Occipital lobe (tissue), 2 donors: ENCODE results near the gene TRAF7. TPM values are rescaled to one million over a fixed set of nuclear protein-coding genes. Genes with fewer than 3 reads are reported as not detected.

Experiments
- DNase-seq: peaks from one replicate; lab custom pipeline; 2025; lab: John Stamatoyannopoulos, UW
- total RNA-seq: library from RNA; depleted of rRNA; stranded (reverse); fragments of >200 nt; gene quantifications from one replicate; pipeline ENCODE4 v1.2.3, GENCODE V29; 2014

The TRAF7 gene
- total RNA-seq, 1 donor from 2014 or later, result 35.6 TPM

DNA sequence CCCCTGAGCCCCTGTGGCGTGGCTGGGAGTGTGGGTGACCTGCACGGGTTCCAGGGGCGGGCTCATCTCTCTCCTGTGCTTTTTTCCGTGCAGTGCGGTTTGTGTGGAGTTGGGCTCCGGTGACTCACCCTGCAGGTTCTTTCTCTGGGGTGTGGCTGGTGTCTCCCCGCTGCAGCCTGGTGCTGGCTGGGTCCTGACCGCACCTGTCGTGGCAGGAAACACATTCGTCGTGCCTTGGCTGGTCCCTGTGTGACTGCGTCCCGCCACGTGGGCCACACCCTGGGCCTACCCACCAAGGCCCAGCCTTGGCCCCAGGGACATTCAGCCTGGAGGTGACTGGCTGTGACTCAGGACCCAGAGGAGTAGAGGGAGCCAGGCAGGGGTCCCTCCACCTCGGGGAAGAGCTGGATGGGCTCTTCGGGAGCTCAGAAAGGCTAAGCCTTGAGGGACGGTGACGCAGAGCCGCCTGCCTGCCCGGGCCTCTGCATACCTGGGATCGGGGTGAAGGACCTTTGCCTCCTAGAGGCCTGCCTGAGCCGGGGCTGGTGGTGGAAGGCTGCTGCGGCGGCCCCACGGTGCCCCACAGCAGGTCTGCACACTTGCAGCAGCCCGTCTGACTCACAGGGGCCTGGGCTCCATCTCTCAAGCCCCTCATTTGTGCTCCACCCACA lies 7.8 kb downstream of the TRAF7 start:
- no peak for DNase-seq

DNA sequence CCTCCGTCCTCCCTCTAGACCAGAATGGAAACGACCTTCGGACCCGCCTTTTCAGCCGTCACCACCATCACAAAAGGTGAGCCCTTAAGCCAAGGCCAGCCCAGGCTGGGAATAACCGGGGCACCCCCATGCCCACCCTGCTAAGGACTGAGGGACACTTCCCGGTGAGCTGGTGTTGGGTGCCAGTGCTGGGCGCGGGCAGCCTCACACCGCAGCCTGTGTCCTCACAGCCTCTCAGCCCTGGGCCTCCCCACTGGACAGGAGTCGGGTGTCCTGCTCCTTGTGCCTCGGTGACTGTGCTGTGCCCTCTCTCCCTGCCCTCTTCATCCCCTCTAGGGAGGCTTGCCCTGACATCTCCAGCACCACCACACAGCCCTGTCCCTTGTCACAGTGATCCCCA lies 10.3 kb downstream of the TRAF7 start:
- DNase-seq, result no peak

DNA sequence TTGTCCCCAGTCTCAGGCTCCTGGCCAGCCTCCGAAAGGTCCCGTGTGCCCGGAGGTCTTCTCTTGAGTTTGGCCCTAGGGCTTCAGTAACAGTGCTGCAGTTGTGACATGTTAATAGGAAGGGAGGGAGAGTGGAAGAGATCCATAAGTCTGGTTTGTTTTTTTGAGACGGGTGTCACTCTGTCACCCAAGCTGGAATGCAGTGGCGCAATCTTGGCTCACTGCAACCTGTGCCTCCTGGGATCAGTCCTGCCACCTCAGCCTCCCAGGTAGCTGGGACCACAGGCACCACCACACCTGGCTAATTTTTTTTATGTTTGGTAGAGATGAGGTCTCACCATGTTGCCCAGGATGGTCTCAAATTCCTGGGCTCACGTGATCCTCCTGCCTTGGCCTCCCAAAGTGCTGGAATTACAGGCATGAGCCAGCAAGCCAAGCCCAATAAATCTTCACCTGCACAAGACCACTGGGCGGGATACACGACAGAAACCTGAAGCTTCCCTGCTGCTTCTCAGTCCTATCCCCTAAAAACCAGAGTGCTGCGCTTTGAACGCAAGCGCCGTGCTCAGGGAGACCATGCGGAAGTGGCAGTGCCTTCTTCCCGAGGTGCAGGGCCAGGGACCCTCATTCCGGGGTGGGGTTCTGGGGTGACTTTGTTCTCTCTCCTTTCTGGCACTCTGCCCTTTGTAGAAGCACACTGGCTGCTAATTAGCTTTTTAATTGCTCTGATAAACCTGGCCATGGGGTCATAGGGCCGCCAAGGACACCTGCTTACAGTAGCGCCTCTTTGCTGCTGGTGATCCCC lies 10.9 kb downstream of the TRAF7 start:
- DNase-seq, result no peak

DNA sequence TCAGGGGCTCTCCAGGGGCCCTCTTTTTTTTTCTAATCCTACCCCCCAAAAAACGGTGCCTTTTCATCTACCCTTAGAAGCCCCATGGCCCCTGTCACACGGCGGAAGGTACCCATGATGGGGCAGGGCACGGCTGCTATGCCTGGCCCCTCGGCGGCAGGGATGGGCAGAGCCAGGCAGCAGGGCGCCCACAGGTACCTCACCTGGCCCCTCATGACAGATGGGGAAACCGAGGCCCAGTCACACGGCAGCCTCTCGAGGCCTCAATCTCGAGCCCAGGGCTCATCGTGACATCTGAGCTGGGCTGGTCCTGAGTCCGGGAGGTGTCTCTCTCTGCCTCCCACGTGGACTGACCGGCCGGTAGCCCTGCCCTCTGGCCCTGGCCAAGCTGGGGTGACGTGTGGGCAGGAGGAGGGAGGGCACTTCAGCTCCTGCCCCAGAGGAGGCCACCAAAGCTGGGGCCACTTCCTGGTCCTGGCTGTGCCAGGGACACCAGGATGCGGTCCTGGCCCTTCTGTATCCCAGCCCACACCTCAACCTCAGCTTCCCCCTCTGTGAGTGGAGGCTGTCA lies 11.6 kb downstream of the TRAF7 start:
- DNase-seq, result no peak

DNA sequence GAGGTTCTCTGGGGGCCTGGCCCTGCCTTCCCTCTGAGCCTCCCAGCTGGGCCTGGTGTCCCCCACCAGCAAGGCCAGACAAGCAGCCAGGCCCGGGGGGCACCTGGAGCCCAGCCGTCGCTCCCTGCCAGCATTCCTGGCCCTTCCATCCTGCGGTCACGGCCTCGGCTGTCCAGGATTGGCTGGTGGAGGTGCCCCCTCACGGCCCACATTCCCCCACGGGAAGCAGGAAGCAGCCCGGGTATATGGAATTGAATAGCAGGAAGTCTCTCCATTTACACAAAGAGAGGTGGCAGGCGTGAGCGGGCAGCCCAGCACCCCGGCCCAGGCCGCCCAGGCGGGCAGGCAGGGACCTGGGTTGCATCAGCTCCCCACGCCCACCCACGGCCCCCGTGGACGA lies 14.5 kb downstream of the TRAF7 start:
- no peak for DNase-seq

DNA sequence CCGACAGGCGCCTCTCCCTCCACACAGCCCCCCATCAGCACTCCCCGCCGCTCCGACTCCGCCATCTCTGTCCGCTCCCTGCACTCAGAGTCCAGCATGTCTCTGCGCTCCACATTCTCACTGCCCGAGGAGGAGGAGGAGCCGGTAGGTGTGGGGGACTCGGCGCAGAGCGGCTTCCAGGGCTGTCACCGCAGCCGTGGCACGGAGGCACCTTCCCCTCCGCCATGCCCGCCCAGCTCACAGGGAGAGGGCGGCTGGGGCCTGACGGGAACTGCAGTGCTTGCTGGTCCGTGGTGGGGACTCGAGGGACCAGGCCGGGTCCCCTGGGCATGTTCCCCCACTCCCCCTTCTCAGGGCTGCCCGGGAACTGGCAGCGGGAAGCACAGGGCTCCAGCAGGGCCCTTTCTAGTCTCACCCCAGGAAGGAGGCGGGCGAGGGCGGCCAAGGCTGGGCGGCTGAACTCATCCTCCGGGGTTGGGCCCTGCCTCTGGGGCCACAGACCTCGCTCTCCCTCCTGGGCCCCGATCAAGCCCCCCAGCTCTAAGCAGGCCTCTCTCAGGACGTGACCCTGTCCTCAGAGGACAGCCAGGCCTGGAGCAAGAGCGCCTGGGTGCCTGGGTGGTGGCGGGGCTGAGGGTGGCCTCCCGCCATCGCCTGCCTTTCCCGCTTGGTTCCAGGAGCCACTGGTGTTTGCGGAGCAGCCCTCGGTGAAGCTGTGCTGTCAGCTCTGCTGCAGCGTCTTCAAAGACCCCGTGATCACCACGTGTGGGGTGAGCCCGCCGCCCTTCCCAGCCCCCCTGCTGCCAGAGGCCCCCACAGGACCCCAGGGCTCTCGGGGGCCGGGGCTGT lies 15.2 kb downstream of the TRAF7 start:
- DNase-seq, result no peak

DNA sequence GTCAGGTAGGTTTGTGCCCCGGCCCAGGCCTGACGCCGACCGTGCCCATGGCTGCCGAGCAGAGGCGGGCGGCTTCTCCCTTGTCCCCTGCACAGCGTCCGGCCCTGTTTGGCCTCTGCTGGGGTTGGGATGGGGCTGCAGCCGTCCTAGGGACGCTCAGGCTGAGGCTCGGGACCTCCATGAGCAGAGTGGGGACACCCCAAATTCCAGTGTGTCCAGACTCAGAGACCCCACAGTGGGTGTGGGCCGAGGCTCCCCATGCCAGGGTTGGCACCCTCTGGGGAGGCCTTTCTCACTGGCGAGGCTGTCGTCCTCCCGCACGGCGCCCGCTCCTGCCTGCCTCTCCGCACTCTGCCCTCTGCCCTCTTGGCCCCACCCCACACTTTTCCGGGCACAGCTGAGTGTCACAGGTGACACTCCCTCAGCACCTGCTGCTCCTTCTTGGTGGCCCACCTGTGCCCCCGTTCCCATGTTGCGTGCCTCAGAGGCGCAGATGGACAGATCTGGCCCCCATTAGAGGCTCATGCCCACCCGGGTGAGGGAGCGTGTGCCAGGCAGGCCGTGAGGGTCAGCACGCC lies 16.1 kb downstream of the TRAF7 start:
- DNase-seq, result no peak

DNA sequence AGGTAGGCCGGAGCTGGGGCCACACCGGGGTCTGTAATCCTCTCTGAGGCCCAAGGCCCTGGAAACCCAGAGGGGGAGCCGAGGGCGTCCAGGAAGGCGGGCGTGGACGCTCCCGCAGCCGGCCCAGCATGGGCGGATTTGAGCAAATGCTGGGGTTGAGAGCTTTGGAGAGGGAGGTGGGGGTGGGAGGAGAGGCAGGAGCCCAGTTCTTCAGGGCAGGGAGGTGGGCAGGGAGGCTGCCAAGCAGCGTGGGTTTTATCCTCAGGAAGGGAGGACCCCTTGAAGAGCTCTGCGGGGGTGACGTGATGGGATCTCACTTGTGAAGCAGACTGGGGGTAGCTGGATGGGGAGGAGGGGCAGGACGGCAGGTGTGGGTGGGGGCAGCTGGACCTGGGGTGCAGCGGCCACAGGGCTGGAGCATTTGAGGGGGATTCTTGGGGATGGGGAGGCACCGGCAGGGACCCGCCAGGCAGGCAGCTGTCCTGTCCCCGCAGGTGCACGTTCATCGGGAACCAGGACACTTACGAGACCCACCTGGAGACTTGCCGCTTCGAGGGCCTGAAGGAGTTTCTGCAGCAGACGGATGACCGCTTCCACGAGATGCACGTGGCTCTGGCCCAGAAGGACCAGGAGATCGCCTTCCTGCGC lies 17.2 kb downstream of the TRAF7 start:
- no peak for DNase-seq

DNA sequence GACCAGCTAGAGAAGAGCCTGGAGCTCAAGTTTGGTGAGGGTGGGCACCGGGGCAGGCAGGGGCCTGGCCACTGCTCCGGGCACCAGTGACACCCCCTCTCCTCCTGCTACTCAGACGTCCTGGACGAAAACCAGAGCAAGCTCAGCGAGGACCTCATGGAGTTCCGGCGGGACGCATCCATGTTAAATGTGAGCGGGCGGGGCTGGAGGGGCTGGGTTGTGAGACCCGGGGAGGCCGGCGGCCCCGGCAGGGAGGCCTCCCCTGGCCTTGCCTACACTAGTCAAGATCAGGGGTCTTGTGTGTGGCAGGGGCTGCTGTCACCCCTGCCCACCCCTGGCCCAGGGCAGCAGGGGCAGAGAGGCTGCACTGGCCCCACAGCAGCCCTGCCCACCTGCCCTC lies 17.8 kb downstream of the TRAF7 start:
- no peak for DNase-seq

DNA sequence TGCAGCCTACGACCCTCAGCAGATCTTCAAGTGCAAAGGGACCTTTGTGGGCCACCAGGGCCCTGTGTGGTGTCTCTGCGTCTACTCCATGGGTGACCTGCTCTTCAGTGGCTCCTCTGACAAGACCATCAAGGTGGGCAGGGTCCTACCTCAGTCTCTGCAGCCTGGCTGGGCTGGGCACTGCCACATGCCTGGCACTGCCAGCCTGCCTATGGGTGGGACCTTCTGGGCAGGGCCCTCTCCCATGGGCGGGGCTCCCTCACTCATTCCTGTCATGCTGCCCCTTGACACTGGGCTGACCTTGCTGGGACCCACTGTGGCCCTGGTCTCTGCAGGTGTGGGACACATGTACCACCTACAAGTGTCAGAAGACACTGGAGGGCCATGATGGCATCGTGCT lies 18.3 kb downstream of the TRAF7 start:
- DNase-seq, result no peak

DNA sequence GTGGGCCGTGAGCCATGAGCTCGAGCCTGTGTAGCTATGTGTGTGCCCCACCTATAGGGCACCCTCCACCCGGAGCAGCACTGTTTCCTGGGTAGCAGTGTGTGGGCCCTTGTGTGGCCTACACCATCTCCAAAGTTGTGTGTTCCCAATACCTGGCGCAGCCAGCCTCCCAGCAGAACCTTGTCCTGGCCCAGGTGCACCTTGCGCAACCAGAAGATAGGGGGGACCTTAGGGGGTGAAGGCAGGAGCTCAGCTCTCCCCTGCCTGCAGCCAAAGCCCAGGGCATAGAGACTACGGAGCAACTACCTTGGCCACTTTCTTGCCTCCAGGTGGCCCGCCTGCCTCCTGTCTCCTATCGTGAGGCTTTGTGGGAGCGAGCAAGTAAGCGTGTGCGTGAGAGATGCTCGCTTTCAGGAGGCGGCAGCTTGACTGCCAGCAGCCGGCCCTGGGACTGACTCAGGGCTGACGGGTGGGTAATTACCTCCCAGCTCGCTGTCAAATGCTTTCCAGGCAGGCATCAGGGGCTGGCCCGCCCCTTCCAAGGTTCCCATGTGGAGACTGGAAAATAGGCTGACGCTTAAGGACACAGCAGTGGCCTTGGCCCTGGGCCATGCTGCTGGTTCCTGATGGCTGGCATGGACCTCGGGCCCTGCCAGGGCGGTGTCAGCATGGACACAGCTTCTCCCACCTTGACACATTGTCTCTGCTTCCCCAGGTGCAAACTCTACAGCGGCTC lies 19.0 kb downstream of the TRAF7 start:
- no peak for DNase-seq

DNA sequence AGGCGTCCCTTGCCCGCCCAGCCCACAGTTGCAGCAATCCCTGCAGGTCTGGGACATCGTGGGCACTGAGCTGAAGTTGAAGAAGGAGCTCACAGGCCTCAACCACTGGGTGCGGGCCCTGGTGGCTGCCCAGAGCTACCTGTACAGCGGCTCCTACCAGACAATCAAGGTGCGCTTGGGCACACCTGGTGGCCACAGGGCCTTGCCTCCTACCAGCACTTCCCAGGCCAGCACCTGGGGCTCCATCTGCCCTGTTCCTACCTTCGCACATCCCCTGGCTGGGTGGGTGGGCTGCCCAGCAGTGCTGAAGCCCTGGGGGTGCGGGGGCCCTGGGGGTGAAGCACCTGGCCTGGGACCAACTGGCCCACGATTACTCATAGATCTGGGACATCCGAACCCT lies 19.9 kb downstream of the TRAF7 start:
- DNase-seq, result no peak

DNA sequence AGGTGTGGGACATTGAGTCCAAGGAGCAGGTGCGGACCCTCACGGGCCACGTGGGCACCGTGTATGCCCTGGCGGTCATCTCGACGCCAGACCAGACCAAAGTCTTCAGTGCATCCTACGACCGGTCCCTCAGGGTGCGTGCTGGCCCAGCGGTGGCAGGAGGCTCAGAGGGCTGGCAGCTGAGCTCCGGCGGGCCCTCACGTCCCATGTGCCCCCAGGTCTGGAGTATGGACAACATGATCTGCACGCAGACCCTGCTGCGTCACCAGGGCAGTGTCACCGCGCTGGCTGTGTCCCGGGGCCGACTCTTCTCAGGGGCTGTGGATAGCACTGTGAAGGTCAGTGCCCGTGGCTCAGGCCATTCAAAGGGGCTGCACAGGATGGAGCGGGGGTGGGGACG lies 20.5 kb downstream of the TRAF7 start:
- DNase-seq, result no peak

DNA sequence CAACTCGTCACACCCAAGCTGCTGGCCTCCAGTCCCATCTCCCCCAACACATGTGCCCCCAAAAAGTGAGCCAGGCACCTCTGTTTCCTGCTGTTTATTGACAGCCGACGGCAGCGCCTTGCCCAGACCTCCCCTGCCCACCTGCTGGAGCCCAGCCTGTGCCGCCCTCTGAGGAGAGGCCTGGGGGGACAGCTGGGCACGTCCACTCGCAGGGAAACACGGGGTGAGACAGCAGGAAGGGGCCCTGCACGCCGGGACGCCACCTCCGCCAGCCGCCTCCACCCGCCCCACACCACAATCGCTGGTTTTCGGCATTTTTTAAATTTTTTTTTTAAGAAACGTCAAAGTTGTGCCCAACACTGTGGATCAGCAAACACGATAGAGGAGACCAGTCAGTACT lies 21.5 kb downstream of the TRAF7 start:
- DNase-seq, result no peak

DNA sequence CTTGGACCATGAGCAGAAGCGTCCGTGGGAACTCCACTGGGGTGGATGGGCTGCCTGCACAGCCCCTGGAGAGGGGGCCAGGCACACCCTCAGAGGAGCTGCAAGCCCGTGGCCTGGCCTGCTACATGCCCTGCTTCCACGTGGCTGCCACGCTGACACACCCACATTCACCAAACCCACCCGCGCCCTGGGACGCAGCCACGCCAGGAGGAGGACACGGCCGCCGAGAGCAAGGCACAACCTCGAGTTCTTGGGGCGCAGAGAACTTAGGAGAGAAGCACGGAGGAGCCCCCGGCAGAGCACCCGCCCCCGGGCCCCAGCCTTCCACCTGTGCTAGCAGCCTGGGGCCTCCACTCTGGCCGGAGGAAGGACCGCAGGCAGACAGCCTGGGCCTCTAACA lies 22.0 kb downstream of the TRAF7 start:
- no peak for DNase-seq

DNA sequence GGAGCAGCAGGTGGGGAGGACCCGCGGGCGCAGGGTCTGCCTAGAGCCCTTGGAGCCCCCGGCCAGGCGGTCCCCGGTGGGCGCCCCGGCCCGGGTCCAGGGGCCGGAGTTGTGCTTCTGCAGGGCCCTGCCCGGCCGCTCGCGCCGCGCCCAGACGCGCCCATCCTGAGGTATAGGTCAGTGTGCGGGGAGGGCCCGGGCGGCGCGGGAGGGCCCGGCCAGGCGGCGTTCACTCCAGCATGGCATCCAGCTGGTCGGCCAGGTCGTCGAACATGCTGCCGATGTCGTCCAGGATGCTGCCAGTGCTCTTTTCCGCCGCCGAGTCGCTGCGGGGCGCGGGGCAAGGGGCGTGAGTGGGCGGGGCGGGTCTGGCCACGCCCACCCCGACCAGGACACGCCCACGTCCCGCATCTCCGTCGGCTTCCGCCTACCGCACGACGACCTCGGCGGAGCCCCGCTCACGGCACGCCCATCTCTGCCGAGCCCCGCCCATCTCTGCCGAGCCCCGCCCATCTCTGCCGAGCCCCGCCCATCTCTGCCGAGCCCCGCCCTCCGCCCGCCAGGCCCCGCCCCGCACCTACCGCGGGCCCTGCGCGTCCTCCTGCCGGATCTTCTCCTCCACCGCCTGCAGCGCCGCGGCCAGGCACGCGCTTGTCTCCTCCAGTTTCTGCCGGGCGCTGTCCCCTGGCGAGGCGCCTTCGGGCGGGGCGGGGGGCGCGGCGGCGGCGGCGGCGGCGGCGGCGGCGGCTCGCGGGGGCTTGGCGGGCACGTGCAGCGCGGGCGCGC lies 22.9 kb downstream of the TRAF7 start:
- no peak for DNase-seq

DNA sequence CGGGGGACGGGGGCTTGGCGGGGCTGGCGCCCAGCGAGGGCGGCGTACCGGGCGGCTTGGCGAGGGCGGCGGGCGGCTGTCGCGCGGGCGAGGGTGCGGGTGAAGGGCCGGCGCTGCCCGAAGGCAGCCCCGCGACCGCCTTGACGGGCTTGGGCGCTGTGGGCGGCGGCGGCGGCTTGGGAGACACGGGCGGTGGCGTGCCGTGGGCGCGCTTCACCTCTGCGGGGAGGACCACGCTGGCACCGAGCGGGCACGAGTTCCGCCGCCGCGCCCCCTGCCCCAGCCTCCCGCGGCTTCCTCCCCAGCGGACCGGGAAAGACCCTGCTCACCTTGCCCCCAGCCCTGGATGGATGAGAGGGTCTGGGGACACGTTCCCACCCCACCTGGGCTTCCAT lies 23.5 kb downstream of the TRAF7 start:
- DNase-seq, result no peak

DNA sequence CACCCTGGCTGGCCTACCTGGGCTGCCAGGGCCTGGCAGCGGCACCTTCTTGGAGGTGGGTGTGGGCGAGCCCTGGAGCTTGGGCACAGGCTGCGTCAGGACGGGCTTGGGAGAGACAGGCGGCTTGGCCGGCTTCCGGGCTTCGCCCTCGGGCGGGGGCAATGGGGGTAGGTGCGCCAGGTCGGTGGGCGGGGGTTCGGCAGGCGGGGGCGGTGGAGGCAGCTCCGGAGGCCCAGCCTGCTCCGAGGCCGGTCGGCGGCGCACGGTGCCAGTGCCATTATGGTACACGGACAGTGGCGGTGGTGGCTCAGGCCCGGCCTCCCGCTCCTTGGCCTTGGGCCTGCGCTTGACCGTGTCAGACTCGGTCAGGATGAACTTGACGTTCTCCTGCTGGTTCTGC lies 24.0 kb downstream of the TRAF7 start:
- no peak for DNase-seq

DNA sequence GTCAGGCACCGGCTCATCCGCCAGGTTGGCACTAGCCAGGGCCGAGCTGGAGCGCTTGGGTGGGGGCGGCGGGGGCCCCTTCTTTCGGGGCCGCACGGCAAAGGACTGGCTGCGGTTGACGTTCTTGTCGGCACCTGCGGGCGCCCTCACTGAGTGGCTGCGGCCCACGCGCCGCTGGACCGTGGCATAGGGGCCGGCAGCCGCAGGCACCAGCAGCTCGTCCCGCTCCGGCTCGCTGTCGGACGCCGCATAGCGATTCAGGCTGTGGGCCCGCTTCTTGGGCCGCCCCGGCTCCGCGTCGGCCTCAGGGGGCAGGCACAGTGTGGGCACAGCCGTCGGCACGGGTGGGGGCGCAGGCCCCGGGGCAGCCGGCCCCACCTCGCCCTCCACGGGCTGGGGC lies 24.9 kb downstream of the TRAF7 start:
- DNase-seq, result no peak
